GM18517 (cell line): ENCODE measurements around the gene IL1R2.

ENCODE experiments used
- ATAC-seq: cut with Tn5 transposase; IDR thresholded peaks from one replicate; pipeline ENCODE4 v1.9.1; 2021; ENCODE audit warnings: mild to moderate bottlenecking, moderate library complexity; ENCODE audit not compliant: unreplicated experiment

IL1R2 gene

GRCh38 chr2:101972621-101973434, 18.9 kb upstream of the IL1R2 start:
- ATAC-seq, result no peak

- ATAC-seq, result no peak
These were observed 17.1 kb upstream of the IL1R2 start for GRCh38 chr2:101974663-101975062.

GRCh38 chr2:101975171-101975870, 16.4 kb upstream of the IL1R2 start:
- no peak for ATAC-seq

GRCh38 chr2:101976891-101977290, 14.9 kb upstream of the IL1R2 start:
- ATAC-seq, result no peak

- ATAC-seq, result no peak
These were observed 11.4 kb upstream of the IL1R2 start for GRCh38 chr2:101980368-101980767.

- no peak for ATAC-seq
These were observed 10.7 kb upstream of the IL1R2 start for GRCh38 chr2:101981066-101981465.

- no peak for ATAC-seq
These were observed 10.3 kb upstream of the IL1R2 start for GRCh38 chr2:101981504-101981903.

- no peak for ATAC-seq
These were observed 9.2 kb upstream of the IL1R2 start for GRCh38 chr2:101982495-101983029.

GRCh38 chr2:101983486-101983885, 8.3 kb upstream of the IL1R2 start:
- ATAC-seq, result no peak

- ATAC-seq, result no peak
These were observed 7.8 kb upstream of the IL1R2 start for GRCh38 chr2:101983928-101984327.

- no peak for ATAC-seq
These were observed 7.1 kb upstream of the IL1R2 start for GRCh38 chr2:101984656-101985055.

GRCh38 chr2:101985101-101985792, 6.5 kb upstream of the IL1R2 start:
- ATAC-seq, result no peak

GRCh38 chr2:101985793-101986164, 6.0 kb upstream of the IL1R2 start:
- ATAC-seq, result no peak

- ATAC-seq, result no peak
These were observed 5.4 kb upstream of the IL1R2 start for GRCh38 chr2:101986376-101986775.

- ATAC-seq, result no peak
These were observed 4.7 kb upstream of the IL1R2 start for GRCh38 chr2:101986804-101987740.

- ATAC-seq, result no peak
These were observed 3.9 kb upstream of the IL1R2 start for GRCh38 chr2:101987832-101988231.

GRCh38 chr2:101988541-101988940, 3.2 kb upstream of the IL1R2 start:
- ATAC-seq, result no peak

- ATAC-seq, result no peak
These were observed 1.9 kb upstream of the IL1R2 start for GRCh38 chr2:101989740-101990460.

- ATAC-seq, result no peak
These were observed 2.0 kb downstream of the IL1R2 start for GRCh38 chr2:101993772-101994171.

- no peak for ATAC-seq
These were observed 3.3 kb downstream of the IL1R2 start for GRCh38 chr2:101995019-101995418.
